CD4-positive, alpha-beta T cell treated with Interleukin-6 at 100 ng/mL for 8 hours (primary cell): Measurements from ENCODE around the gene RSPH3.
"Not testable (repeated sequence)": the region's sequence is repeated elsewhere in the genome, so short reads cannot be mapped to it uniquely, and the experiment has no call there.

Source experiments
- DNase-seq: peaks from one replicate; pipeline ENCODE4 v3.0.0-alpha.2; 2020; ENCODE audit warnings: mixed read lengths, low spot score

Gene RSPH3

GRCh38 chr6:159025224-159025623 is 25.2 kb upstream of the RSPH3 start:
- not testable (repeated sequence) for DNase-seq

GRCh38 chr6:159023893-159024292 is 23.9 kb upstream of the RSPH3 start:
- no peak for DNase-seq

GRCh38 chr6:159020011-159020410 is 20.0 kb upstream of the RSPH3 start:
- DNase-seq = no peak

- no peak for DNase-seq
Observed at GRCh38 chr6:159017757-159018559, 18.0 kb upstream of the RSPH3 start.

GRCh38 chr6:159014406-159014805 is 14.4 kb upstream of the RSPH3 start:
- DNase-seq = no peak

- peak; percentile 4 for DNase-seq
Observed at GRCh38 chr6:159013229-159013628, 13.2 kb upstream of the RSPH3 start.

GRCh38 chr6:159012201-159012600 is 12.2 kb upstream of the RSPH3 start:
- no peak for DNase-seq

GRCh38 chr6:159010037-159010612 is 10.1 kb upstream of the RSPH3 start:
- DNase-seq = not testable (repeated sequence)

- DNase-seq = peak; percentile 60
Observed at GRCh38 chr6:159008656-159009288, 8.8 kb upstream of the RSPH3 start.

GRCh38 chr6:159007510-159007909 is 7.5 kb upstream of the RSPH3 start:
- DNase-seq = no peak

- DNase-seq = no peak
Observed at GRCh38 chr6:159005436-159005835, 5.4 kb upstream of the RSPH3 start.

- DNase-seq = no peak
Observed at GRCh38 chr6:159004592-159004991, 4.6 kb upstream of the RSPH3 start.

GRCh38 chr6:159002432-159003155 is 2.6 kb upstream of the RSPH3 start:
- no peak for DNase-seq

GRCh38 chr6:158999154-158999665 is 792 bp downstream of the RSPH3 start:
- no peak for DNase-seq

GRCh38 chr6:158996856-158997255 is 3.1 kb downstream of the RSPH3 start:
- no peak for DNase-seq

- no peak for DNase-seq
Observed at GRCh38 chr6:158993639-158994038, 6.4 kb downstream of the RSPH3 start.

GRCh38 chr6:158991017-158991723 is 8.8 kb downstream of the RSPH3 start:
- DNase-seq = no peak

GRCh38 chr6:158989711-158990110 is 10.3 kb downstream of the RSPH3 start:
- DNase-seq = not testable (repeated sequence)

- no peak for DNase-seq
Observed at GRCh38 chr6:158988477-158988876, 11.5 kb downstream of the RSPH3 start.

- DNase-seq = no peak
Observed at GRCh38 chr6:158987657-158988056, 12.3 kb downstream of the RSPH3 start.

GRCh38 chr6:158978757-158979156 is 21.2 kb downstream of the RSPH3 start:
- no peak for DNase-seq

- no peak for DNase-seq
Observed at GRCh38 chr6:158977382-158977781, 22.6 kb downstream of the RSPH3 start.
